Measurements from ENCODE around the gene USP17L15.
"Not testable (repeated sequence)": the region's sequence is repeated elsewhere in the genome, so short reads cannot be mapped to it uniquely, and the experiment has no call there.

DNA sequence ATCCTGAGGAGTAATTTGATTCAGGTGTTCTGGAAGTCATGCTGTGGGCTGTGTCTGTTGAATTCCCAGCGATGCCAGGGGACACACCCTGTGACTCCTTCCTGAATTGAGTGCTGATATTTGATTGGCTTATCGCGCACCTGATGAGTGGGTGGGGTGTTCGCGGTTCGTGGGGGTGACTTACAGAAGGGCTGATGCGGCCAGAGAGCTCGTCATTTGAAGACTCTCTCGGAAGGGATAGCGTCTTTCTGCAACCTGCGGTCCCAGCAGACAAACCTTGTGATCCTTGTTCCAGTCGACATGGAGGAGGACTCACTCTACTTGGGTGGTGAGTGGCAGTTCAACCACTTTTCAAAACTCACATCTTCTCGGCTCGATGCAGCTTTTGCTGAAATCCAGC, 9.6 kb upstream of the USP17L15 start, which contains the start of gene USP17L13:
- TF ChIP-seq, protein P1, sequence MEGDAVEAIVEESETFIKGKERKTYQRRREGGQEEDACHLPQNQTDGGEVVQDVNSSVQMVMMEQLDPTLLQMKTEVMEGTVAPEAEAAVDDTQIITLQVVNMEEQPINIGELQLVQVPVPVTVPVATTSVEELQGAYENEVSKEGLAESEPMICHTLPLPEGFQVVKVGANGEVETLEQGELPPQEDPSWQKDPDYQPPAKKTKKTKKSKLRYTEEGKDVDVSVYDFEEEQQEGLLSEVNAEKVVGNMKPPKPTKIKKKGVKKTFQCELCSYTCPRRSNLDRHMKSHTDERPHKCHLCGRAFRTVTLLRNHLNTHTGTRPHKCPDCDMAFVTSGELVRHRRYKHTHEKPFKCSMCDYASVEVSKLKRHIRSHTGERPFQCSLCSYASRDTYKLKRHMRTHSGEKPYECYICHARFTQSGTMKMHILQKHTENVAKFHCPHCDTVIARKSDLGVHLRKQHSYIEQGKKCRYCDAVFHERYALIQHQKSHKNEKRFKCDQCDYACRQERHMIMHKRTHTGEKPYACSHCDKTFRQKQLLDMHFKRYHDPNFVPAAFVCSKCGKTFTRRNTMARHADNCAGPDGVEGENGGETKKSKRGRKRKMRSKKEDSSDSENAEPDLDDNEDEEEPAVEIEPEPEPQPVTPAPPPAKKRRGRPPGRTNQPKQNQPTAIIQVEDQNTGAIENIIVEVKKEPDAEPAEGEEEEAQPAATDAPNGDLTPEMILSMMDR (IDR thresholded peaks at IDR 0.05; ENCODE audit: insufficient read depth, low read length, poor library complexity, severe bottlenecking) = not testable (repeated sequence)
- TF ChIP-seq EZH2phosphoT487 (conservative IDR thresholded peaks at IDR 0.05; ENCODE audit: low read length) = not testable (repeated sequence)

Data from SU-DHL-6 (cell line).